Left ventricle myocardium inferior (tissue), 1 donor: ENCODE data around the gene C19orf25. TPM values are rescaled to one million over a fixed set of nuclear protein-coding genes. Genes with fewer than 3 reads are reported as not detected.

Experiments
- DNase-seq: peaks from one replicate; pipeline ENCODE4 v3.0.0-alpha.2; 2020
- H3K27ac ChIP-seq: fragments of 200-600 bp; replicated peaks from 2 replicates; pipeline ENCODE4 v1.8.0; 2021
- H3K27me3 ChIP-seq: fragments of 200-600 bp; 2 replicates; pipeline ENCODE4 v1.8.0; 2021; ENCODE audit warnings: low read depth
- H3K36me3 ChIP-seq: fragments of 200-600 bp; 2 replicates; pipeline ENCODE4 v1.8.0; 2021
- H3K4me1 ChIP-seq: fragments of 200-600 bp; 2 replicates; pipeline ENCODE4 v1.8.0; 2021
- H3K4me3 ChIP-seq: fragments of 200-600 bp; 2 replicates; pipeline ENCODE4 v1.8.0; 2021; ENCODE audit warnings: mild to moderate bottlenecking, moderate library complexity
- H3K9me3 ChIP-seq: fragments of 200-600 bp; replicated peaks from 2 replicates; pipeline ENCODE4 v1.8.0; 2021
- intact Hi-C: fragments of 100-400 bp; cut with micrococcal nuclease; formaldehyde crosslinking; loops from one replicate; pipeline ENCODE4 v1.11.0; 2022
- total RNA-seq: library from RNA; stranded (reverse); fragmentation: NEBNext Ultra II Directional; extraction: Animal tissue kit (Norgen Biotek cat#: 25700); gene quantifications from one replicate; pipeline ENCODE4 v1.2.1, GENCODE V29; 2021
- TF ChIP-seq, protein P1 (sequence below): fragments of 200-600 bp; IDR thresholded peaks from 2 replicates; pipeline ENCODE4 v1.8.0; 2021; ENCODE audit warnings: antibody characterized with exemption, mild to moderate bottlenecking, borderline replicate concordance
- donor health status: DM: no; HTN: yes; CAD: no; lungs with severe emphysema.

Gene C19orf25
- total RNA-seq, 1 donor from 2014 or later: 16.1 TPM

DNA sequence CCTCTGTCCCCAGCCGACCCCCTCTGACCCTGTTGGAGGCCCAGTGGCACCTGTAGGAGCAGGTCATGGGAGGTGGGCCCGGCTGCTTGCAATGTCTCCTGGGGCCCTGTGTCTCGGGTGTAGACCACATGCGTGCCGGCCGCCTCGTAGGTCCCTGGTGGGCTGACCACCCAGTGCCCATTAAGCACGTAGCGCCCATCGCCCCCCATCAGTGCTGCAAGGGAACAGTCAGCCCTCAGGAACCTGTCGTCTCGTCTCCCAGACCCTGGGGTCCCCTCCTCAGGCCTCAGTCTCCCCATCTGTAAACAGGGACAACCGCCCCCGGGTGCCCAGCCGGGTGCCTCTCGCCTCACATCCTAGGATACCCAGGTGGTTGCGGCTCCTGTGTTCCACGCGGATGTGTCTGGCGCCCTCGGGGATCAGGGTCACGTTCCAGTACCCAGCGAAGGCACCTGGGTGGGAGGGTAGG lies 28.2 kb upstream of the C19orf25 start:
- intact Hi-C loops: no loop called here
- H3K27me3 ChIP-seq: peaks cover 42% of the 10 kb centered on the region
- TF ChIP-seq, protein P1, sequence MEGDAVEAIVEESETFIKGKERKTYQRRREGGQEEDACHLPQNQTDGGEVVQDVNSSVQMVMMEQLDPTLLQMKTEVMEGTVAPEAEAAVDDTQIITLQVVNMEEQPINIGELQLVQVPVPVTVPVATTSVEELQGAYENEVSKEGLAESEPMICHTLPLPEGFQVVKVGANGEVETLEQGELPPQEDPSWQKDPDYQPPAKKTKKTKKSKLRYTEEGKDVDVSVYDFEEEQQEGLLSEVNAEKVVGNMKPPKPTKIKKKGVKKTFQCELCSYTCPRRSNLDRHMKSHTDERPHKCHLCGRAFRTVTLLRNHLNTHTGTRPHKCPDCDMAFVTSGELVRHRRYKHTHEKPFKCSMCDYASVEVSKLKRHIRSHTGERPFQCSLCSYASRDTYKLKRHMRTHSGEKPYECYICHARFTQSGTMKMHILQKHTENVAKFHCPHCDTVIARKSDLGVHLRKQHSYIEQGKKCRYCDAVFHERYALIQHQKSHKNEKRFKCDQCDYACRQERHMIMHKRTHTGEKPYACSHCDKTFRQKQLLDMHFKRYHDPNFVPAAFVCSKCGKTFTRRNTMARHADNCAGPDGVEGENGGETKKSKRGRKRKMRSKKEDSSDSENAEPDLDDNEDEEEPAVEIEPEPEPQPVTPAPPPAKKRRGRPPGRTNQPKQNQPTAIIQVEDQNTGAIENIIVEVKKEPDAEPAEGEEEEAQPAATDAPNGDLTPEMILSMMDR: no peak
- H3K36me3 ChIP-seq: peaks cover 5% of the 10 kb centered on the region
- no peaks in the 10 kb centered on the region for H3K9me3 ChIP-seq
- H3K4me3 ChIP-seq: peak overlapping the region; percentile 60
- DNase-seq: no peak
- H3K4me1 ChIP-seq: peaks cover 55% of the 10 kb centered on the region
- H3K27ac ChIP-seq: peak overlapping the region; percentile 88

DNA sequence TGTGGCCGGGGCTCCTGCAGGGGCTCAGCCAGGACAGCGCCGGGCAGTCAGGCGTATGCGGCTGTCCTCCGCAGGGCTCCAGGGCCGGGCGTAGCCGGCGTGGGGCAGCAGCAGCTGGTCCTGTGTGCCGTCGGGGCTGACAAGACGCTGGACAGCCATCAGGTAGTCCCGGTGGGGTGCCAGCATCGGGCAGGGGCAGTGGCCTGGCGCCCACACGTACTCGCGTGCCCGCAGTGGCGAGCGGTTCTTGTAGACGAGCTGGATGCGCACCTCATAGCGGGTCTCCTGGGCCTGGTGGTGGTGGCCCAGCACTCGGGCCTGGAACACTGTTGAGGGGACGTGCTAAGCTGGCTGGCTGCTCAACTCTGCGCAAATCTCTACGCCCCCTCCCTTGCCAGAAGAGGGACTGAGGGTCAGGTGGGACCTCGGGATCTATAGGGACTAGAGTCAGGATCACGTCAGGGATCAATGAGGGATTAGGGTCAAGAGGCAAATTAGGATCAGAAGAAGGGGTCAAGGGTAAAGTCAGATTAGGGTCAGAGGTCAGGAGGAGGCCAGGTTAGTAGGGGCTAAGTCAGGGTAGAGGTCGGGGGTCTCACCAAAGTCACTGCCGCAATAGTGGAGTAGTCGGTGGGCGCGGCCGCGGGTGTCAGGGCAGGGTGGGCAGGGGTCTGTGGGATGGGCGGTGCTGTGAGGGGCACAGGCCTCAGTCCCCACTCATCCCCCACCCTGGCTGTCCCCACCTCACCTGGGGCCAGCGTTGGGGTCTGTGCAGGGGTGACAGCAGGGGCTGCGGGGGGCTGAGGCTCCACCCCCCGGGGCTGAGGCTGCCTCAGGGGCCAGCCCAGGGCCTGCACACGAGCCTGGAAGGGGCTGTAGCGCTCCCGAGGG lies 27.2 kb upstream of the C19orf25 start:
- Histone ChIP-seq H3K36me3 (peaks cover 5% of the 10 kb centered on the region), H3K4me1 (peaks cover 45% of the 10 kb centered on the region), H3K4me3 (no peak overlapping the region), H3K27me3 (peaks cover 37% of the 10 kb centered on the region), H3K27ac (no peak overlapping the region), H3K9me3 (no peaks in the 10 kb centered on the region)
- TF ChIP-seq, protein P1: no peak
- intact Hi-C loops: no loop called here
- no peak for DNase-seq

DNA sequence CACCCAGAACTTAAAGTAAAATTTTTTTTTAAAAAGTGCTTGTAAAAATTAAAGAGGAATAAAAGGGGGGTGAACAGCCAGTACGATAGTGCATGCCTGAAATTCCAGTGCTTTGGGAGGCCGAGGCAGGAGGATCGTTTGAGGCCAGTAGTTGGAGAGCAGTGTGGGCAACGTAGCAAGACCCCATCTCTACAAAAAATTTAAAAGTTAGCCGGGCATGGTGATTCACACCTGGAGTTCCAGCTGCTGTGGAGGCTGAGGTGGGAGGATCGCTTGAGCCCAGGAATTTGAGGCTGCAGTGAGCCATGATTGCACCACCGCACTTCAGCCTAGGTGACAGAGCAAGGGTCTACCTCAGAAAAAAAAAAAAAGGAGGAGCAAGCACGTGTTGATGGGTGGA lies 26.0 kb upstream of the C19orf25 start:
- Histone ChIP-seq H3K36me3 (peaks cover 5% of the 10 kb centered on the region), H3K4me1 (peaks cover 33% of the 10 kb centered on the region), H3K4me3 (no peak overlapping the region), H3K27me3 (peaks cover 31% of the 10 kb centered on the region), H3K27ac (no peak overlapping the region), H3K9me3 (no peaks in the 10 kb centered on the region)
- intact Hi-C loops: no loop called here
- TF ChIP-seq, protein P1: no peak
- DNase-seq: no peak

DNA sequence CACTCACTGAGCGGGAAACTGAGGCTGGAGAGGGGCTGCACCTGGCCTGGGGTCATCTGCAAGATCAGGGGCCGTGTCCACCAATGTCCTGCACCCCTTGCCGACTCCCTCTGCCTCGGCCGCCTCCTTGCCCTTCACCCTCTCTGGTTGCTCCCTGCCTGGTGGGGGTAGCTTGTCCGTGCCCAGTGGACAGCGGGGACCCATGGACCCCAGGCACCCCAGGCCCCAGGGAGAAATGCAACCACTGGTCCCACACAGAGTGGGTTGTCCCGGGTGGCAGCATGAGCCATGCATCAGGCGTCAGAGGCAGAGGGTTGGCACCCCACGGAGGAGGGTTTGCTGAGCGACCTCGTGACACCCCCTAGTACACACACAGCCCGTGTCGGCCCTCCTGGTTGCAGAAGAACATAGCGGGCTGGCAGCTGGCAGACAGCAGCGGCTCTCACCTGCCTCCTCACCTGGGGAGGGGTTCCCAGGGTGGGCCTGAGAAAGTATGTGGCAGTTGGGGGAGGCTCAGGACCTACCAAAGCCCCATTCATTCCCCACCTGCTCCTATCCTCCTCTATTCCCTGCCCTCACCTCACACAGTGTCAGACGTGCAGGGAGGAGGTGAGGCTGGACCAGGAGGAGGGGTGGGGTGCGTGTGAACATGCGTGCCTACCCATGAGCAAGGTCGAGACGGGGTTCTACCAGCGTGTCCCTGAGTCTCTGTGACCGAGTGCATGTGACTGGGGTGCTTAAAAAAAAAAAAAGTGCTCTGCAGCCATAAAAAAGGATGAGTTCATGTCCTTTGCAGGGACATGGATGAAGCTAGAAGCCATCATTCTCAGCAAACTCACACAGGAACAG lies 25.1 kb upstream of the C19orf25 start:
- TF ChIP-seq, protein P1: no peak
- peaks cover 5% of the 10 kb centered on the region for H3K36me3 ChIP-seq
- no peak overlapping the region for H3K27ac ChIP-seq
- H3K9me3 ChIP-seq: no peaks in the 10 kb centered on the region
- H3K27me3 ChIP-seq: peaks cover 33% of the 10 kb centered on the region
- H3K4me1 ChIP-seq: peaks cover 29% of the 10 kb centered on the region
- DNase-seq: no peak
- intact Hi-C loops: no loop called here
- H3K4me3 ChIP-seq: no peak overlapping the region

DNA sequence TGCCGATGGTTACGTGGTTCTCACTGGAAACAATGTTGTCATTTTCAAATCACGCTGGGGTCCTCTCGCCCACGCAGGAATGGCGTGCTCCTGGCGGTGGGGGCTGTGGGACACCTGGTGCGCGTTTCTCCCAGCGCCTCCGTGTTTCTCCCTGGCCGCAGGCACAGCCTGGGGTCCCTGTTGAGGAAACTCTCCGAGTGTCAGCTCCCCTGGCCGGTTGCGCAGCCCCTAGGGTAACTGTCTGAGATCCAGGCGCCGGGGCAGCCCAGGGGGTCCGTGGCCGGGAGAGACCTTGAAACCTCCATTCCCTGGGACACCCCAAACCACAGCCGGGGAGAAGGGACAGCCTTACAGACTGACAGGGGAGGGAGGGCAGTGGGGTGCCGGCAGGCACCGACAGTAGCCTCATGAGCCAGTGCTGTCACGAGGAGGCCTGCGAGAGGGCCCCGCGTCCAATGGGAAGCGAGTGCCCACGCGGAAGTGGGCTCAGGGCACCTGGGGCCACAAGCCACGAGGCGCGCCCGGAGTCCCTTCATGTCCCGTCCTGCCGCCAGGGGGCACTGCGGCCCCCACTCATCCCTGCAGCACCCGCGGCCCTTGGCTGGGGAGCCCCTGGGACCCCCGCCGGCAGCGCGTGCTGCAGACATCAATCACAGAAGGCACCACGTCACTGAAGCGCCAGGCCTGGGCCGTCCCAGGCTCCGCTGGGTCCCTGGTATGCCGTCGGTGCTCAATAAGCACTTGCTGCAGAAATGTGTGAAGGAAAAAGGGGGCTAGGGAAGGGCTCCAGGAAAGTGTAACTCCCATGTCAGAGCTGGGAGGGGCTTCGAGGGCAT lies 24.3 kb upstream of the C19orf25 start:
- intact Hi-C loops: no loop called here
- peaks cover 33% of the 10 kb centered on the region for H3K27me3 ChIP-seq
- TF ChIP-seq, protein P1: peak; percentile 81
- H3K36me3 ChIP-seq: peaks cover 5% of the 10 kb centered on the region
- peak overlapping the region; percentile 43 for H3K4me3 ChIP-seq
- peaks cover 23% of the 10 kb centered on the region for H3K4me1 ChIP-seq
- no peak for DNase-seq
- H3K27ac ChIP-seq: no peak overlapping the region
- no peaks in the 10 kb centered on the region for H3K9me3 ChIP-seq
